ENCODE results near the gene WDR35.

WDR35 gene

GRCh38 chr2:20011276-20012031, 21.5 kb upstream of the WDR35 start:
- DNase-seq (ENCODE audit: low read depth), result no peak

DNA sequence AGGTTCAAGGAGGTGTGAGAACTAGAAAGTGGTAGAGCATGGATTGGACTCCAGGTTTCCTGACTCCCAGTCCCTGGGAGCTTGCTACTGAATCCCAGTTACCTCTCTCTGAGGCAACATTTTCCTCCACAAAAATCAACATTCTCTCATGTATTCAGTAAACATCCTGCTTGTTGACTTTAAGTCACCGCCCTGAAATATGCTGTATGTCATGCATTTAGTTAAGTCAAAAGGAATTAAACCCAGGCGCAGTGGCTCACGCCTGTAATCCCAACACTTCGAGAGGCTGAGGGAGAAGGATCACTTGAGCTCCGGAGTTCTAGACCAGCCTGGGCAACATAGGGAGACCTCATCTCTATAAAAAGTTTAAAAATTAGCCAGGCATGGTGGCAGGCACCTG, 18.8 kb upstream of the WDR35 start:
- no peak for DNase-seq (ENCODE audit: low read depth)

- DNase-seq (ENCODE audit: low read depth), result no peak
Measured at GRCh38 chr2:20005891-20006470, 16.1 kb upstream of the WDR35 start.

DNA sequence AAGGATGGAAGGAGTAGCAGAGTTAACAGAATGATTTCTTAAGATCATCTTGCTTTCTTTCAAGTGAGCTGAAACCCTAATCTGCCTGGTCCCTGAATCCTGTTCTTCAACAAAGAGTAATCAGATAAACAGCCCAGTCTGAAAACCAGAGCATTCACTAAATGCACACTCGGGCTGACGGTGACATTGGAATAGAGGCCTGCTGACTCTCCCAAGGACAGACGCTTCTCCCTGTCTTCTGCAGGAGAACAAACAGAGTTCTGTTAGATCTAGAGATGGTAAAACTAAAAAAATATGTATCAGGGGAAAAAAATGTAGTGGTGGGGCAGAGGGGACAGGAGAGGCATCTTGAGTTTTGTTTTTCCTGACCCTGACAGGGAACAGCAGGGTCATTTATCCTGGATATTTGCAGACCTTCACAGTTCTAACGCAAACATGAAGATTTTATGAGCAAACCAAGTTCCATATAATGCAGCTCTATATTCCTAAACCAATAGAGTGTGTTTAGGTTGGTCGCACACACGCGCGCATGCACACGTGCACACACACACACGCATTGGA, 15.2 kb upstream of the WDR35 start:
- no peak for DNase-seq (ENCODE audit: low read depth)

DNA sequence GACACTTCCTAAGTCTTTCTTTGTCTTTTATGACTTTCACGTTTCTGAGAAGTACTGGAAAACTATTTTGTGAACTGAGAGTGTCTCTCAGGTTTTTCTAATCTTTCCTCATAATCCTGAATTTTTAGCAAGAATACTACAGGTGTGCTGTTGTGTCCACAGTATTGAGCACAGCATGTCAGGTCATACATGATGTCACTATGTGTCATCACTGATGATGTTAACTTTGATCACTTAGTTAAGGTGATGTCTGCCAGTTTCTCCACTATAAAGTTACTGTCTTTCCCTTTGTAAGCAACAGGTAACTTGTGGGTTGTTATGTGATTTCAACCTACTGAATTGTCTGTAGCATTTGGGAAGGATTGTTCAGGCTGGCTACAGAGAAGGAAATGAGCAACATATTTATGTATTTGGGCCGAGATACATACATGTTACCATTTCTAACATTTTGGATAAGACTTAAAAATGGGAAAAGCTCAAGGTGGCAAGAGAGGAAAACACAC, 11.5 kb upstream of the WDR35 start:
- no peak for DNase-seq (ENCODE audit: low read depth)

GRCh38 chr2:19993731-19994130, 3.8 kb upstream of the WDR35 start:
- DNase-seq (ENCODE audit: low read depth), result no peak

- no peak for DNase-seq (ENCODE audit: low read depth)
Measured at GRCh38 chr2:19991895-19992294, 2.0 kb upstream of the WDR35 start.

- DNase-seq (ENCODE audit: low read depth), result no peak
Measured at GRCh38 chr2:19990416-19990728, 467 bp upstream of the WDR35 start.

- DNase-seq (ENCODE audit: low read depth), result no peak
Measured at GRCh38 chr2:19989342-19989666, 601 bp downstream of the WDR35 start.

DNA sequence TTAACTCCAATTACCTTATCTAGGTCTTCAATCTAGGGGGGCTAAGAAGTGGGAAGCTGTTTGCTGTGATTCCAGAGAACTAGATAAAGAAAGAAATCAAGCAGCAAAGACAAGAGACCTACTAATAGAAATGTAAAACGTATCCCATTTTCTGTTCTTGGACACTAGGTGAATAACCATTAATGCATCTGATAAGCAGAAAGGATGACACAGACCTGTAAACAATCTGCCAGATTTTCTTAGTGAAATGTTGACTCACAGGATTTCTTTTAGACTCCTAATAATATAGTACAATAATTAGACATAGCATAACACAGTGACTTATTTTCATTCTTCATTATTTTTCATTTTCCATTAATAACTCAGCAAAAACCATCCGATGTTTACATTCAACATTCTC, 1.3 kb downstream of the WDR35 start:
- DNase-seq (ENCODE audit: low read depth), result no peak

- DNase-seq (ENCODE audit: low read depth), result no peak
Measured at GRCh38 chr2:19987936-19988335, 2.0 kb downstream of the WDR35 start.

GRCh38 chr2:19982268-19982667, 7.6 kb downstream of the WDR35 start:
- DNase-seq (ENCODE audit: low read depth), result no peak

- no peak for DNase-seq (ENCODE audit: low read depth)
Measured at GRCh38 chr2:19979932-19980331, 10.0 kb downstream of the WDR35 start.

GRCh38 chr2:19973466-19973865, 16.4 kb downstream of the WDR35 start:
- DNase-seq (ENCODE audit: low read depth), result no peak

- DNase-seq (ENCODE audit: low read depth), result no peak
Measured at GRCh38 chr2:19971691-19972090, 18.2 kb downstream of the WDR35 start.

DNA sequence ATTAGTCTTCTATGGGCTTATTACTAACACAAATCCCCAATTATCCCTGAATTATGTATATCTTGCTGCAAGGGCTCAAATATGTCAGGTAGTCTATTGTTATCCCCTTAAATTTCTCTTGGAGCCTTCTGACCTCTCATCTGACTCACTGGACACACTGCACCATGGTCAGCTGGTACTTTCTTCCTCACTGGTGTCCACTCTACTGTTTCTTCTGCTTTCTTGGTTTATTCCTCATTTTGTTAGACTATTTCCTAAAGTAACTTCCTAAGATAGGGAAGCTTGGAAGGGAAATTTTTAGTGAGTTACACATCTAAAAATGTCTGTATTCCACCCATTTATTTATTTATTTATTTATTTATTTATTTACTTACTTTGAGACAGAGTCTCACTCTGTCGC, 26.5 kb downstream of the WDR35 start:
- no peak for DNase-seq (ENCODE audit: low read depth)

DNA sequence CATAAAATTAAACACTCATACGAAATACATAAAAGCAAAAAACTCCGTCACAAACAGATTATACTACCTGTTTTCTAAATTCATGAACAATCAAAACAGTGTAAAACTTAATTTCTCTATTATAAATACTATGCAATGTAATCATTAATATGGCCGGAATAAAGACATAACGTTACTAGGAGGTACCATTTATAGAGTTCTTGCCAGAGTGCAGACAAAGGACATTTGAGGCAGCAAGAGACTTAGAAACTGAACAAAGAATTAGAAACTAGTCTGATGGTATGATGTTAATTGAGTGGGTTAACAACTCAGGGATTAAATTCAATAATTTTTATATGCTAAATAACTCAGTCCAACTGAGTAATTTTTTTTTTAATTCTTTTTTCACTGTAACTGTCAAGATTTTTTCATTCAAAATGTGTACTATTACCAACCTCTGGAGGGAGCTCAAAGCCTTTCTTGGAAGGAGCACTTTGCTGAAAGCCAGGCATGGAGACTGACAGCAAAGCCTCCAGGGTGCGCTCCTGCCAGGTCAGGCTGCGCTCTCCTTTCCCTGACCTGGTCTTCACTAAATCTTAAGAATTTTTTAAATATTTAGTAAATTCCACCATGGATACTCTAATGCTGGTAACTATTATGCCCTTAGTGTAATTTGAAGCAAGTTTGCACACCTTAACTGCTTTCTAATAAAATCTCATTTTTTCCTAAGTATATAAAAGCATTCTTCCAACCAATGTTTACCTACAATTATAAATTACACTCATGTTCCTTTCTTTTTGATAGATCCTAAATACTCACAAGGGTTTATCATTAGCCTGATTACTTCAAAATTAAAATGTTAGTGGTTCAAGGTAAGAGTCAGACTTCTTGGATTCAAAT, 34.1 kb downstream of the WDR35 start:
- DNase-seq (ENCODE audit: low read depth), result peak; percentile 15

- no peak for DNase-seq (ENCODE audit: low read depth)
Measured at GRCh38 chr2:19949071-19949470, 40.8 kb downstream of the WDR35 start.

- DNase-seq (ENCODE audit: low read depth), result no peak
Measured at GRCh38 chr2:19947184-19947940, 42.5 kb downstream of the WDR35 start.

GRCh38 chr2:19944205-19944845, 45.6 kb downstream of the WDR35 start:
- DNase-seq (ENCODE audit: low read depth), result no peak

GRCh38 chr2:19943189-19943588, 46.7 kb downstream of the WDR35 start:
- no peak for DNase-seq (ENCODE audit: low read depth)

DNA sequence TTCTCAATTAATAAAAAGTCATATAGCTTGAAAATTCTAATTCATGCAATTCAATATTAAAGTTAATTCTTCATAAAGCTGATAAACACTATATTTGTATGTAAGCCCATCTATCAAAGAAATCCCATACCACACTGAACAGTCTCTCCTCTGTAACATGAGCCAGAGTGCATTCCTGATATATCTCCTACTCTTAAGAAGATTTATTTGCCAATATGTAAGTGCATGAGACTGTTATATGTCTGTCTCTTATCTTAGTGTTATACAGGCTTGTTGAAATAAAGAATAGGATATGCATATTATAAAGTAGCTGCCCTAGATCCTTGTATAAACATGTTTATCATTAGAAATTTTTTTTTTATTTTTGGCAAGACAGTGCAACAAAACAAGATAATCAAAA, 47.7 kb downstream of the WDR35 start:
- DNase-seq (ENCODE audit: low read depth), result no peak

All from stimulated activated CD4-positive, alpha-beta T cell treated with anti-CD3 and anti-CD28 coated beads, Interleukin-2, amount 100 ng/mL, for 4 hours (primary cell).